ENCODE data around the gene ZFAND6.
"Not testable (repeated sequence)": the region's sequence is repeated elsewhere in the genome, so short reads cannot be mapped to it uniquely, and the experiment has no call there.

The ZFAND6 gene

GRCh38 chr15:80020731-80021130 lies 38.7 kb upstream of the ZFAND6 start:
- Histone ChIP-seq H3K27me3 (ENCODE audit: control insufficient read depth, insufficient read depth, low read length) (no peaks in the 10 kb centered on the region), H3K9me3 (ENCODE audit: control insufficient read depth, insufficient read depth, low read length) (no peaks in the 10 kb centered on the region), H3K9ac (ENCODE audit: low read depth, low read length) (no peak overlapping the region), H3K4me1 (ENCODE audit: control insufficient read depth, insufficient read depth, low read length) (no peaks in the 10 kb centered on the region), H3K4me3 (ENCODE audit: low read depth, low read length) (no peak overlapping the region), H3K36me3 (ENCODE audit: control insufficient read depth, insufficient read depth, low read length) (no peaks in the 10 kb centered on the region)

GRCh38 chr15:80026310-80026709 lies 33.2 kb upstream of the ZFAND6 start:
- H3K9me3 ChIP-seq (ENCODE audit: control insufficient read depth, insufficient read depth, low read length): no peaks in the 10 kb centered on the region
- no peaks in the 10 kb centered on the region for H3K27me3 ChIP-seq (ENCODE audit: control insufficient read depth, insufficient read depth, low read length)
- peaks cover 3% of the 10 kb centered on the region for H3K4me1 ChIP-seq (ENCODE audit: control insufficient read depth, insufficient read depth, low read length)
- no peak overlapping the region for H3K4me3 ChIP-seq (ENCODE audit: low read depth, low read length)
- H3K9ac ChIP-seq (ENCODE audit: low read depth, low read length): no peak overlapping the region
- H3K36me3 ChIP-seq (ENCODE audit: control insufficient read depth, insufficient read depth, low read length): no peaks in the 10 kb centered on the region

- no peaks in the 10 kb centered on the region for H3K36me3 ChIP-seq (ENCODE audit: control insufficient read depth, insufficient read depth, low read length)
- no peaks in the 10 kb centered on the region for H3K9me3 ChIP-seq (ENCODE audit: control insufficient read depth, insufficient read depth, low read length)
- H3K27me3 ChIP-seq (ENCODE audit: control insufficient read depth, insufficient read depth, low read length): no peaks in the 10 kb centered on the region
- H3K4me3 ChIP-seq (ENCODE audit: low read depth, low read length): no peak overlapping the region
- peaks cover 3% of the 10 kb centered on the region for H3K4me1 ChIP-seq (ENCODE audit: control insufficient read depth, insufficient read depth, low read length)
- H3K9ac ChIP-seq (ENCODE audit: low read depth, low read length): no peak overlapping the region
These were observed 32.7 kb upstream of the ZFAND6 start for GRCh38 chr15:80026754-80027153.

- H3K4me1 ChIP-seq (ENCODE audit: control insufficient read depth, insufficient read depth, low read length): peaks cover 12% of the 10 kb centered on the region
- H3K9me3 ChIP-seq (ENCODE audit: control insufficient read depth, insufficient read depth, low read length): no peaks in the 10 kb centered on the region
- no peaks in the 10 kb centered on the region for H3K27me3 ChIP-seq (ENCODE audit: control insufficient read depth, insufficient read depth, low read length)
- no peak overlapping the region for H3K4me3 ChIP-seq (ENCODE audit: low read depth, low read length)
- no peak overlapping the region for H3K9ac ChIP-seq (ENCODE audit: low read depth, low read length)
- H3K36me3 ChIP-seq (ENCODE audit: control insufficient read depth, insufficient read depth, low read length): no peaks in the 10 kb centered on the region
These were observed 30.5 kb upstream of the ZFAND6 start for GRCh38 chr15:80028937-80029336.

GRCh38 chr15:80031841-80032240 lies 27.6 kb upstream of the ZFAND6 start:
- Histone ChIP-seq H3K27me3 (ENCODE audit: control insufficient read depth, insufficient read depth, low read length) (no peaks in the 10 kb centered on the region), H3K36me3 (ENCODE audit: control insufficient read depth, insufficient read depth, low read length) (no peaks in the 10 kb centered on the region), H3K9me3 (ENCODE audit: control insufficient read depth, insufficient read depth, low read length) (no peaks in the 10 kb centered on the region), H3K4me3 (ENCODE audit: low read depth, low read length) (no peak overlapping the region), H3K9ac (ENCODE audit: low read depth, low read length) (no peak overlapping the region), H3K4me1 (ENCODE audit: control insufficient read depth, insufficient read depth, low read length) (peaks cover 12% of the 10 kb centered on the region)

- H3K36me3 ChIP-seq (ENCODE audit: control insufficient read depth, insufficient read depth, low read length): no peaks in the 10 kb centered on the region
- H3K9ac ChIP-seq (ENCODE audit: low read depth, low read length): no peak overlapping the region
- no peaks in the 10 kb centered on the region for H3K9me3 ChIP-seq (ENCODE audit: control insufficient read depth, insufficient read depth, low read length)
- no peaks in the 10 kb centered on the region for H3K27me3 ChIP-seq (ENCODE audit: control insufficient read depth, insufficient read depth, low read length)
- H3K4me1 ChIP-seq (ENCODE audit: control insufficient read depth, insufficient read depth, low read length): peaks cover 9% of the 10 kb centered on the region
- no peak overlapping the region for H3K4me3 ChIP-seq (ENCODE audit: low read depth, low read length)
These were observed 24.8 kb upstream of the ZFAND6 start for GRCh38 chr15:80034629-80035028.

GRCh38 chr15:80036071-80036470 lies 23.4 kb upstream of the ZFAND6 start:
- no peaks in the 10 kb centered on the region for H3K27me3 ChIP-seq (ENCODE audit: control insufficient read depth, insufficient read depth, low read length)
- no peak overlapping the region for H3K4me3 ChIP-seq (ENCODE audit: low read depth, low read length)
- H3K9ac ChIP-seq (ENCODE audit: low read depth, low read length): no peak overlapping the region
- peaks cover 9% of the 10 kb centered on the region for H3K4me1 ChIP-seq (ENCODE audit: control insufficient read depth, insufficient read depth, low read length)
- no peaks in the 10 kb centered on the region for H3K36me3 ChIP-seq (ENCODE audit: control insufficient read depth, insufficient read depth, low read length)
- H3K9me3 ChIP-seq (ENCODE audit: control insufficient read depth, insufficient read depth, low read length): no peaks in the 10 kb centered on the region

DNA sequence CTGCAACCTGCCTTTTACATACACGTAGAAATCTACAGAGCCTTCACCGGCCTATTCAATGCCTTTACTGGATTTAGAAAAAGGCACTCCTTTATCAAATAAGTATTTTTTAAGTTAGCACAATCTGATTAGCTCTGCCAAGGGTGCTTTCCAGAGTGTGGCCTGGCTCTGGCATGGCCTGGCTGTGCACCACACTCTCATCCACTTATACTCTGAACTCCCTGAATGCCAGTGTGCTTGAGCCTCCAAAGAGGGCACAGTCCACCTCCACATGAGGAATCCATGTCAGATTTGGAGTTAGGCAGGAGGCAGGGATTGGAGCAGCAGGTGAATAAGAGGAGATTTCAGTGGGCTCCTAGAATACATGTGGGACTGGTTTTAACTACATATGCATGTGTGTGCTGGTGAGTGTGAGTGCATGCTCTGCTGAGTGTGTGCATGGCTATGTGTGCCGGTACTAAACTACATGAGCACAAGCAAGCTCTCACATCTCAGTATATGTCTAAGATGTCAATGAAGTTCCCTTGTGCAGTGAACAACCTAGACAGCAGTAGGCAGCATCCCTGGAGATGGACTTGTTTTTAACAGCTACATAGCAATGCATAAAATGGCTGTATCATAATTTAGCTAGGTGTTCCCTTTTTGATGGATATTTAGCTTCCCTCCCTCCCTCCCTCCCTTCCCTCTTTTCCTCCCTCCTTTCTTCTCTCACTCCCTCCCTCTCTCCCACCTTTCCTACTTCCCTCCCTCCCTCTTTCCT lies 17.8 kb upstream of the ZFAND6 start:
- Histone ChIP-seq H3K4me3 (ENCODE audit: low read depth, low read length) (no peak overlapping the region), H3K36me3 (ENCODE audit: control insufficient read depth, insufficient read depth, low read length) (no peaks in the 10 kb centered on the region), H3K27me3 (ENCODE audit: control insufficient read depth, insufficient read depth, low read length) (no peaks in the 10 kb centered on the region), H3K9me3 (ENCODE audit: control insufficient read depth, insufficient read depth, low read length) (no peaks in the 10 kb centered on the region), H3K9ac (ENCODE audit: low read depth, low read length) (no peak overlapping the region), H3K4me1 (ENCODE audit: control insufficient read depth, insufficient read depth, low read length) (no peaks in the 10 kb centered on the region)

DNA sequence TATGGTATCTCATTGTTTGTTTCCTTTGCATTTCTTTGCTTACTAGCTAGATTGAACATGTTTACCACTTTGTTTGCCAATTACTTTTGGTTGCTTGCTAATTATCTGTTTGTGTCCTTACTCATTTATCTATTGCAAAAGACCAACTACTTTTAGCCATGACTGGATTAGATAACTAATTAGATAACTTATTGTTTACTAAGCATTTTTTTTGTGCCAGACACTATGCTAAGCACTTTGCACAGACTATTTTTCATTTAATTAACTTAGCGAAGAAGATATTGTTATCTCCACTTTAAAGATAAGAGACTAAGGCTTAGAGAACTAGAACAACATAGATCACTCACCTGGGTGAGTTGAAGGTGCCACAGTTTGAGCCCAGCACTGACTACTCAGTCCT lies 16.9 kb upstream of the ZFAND6 start:
- H3K27me3 ChIP-seq (ENCODE audit: control insufficient read depth, insufficient read depth, low read length): no peaks in the 10 kb centered on the region
- H3K9me3 ChIP-seq (ENCODE audit: control insufficient read depth, insufficient read depth, low read length): no peaks in the 10 kb centered on the region
- H3K4me3 ChIP-seq (ENCODE audit: low read depth, low read length): no peak overlapping the region
- no peaks in the 10 kb centered on the region for H3K36me3 ChIP-seq (ENCODE audit: control insufficient read depth, insufficient read depth, low read length)
- no peaks in the 10 kb centered on the region for H3K4me1 ChIP-seq (ENCODE audit: control insufficient read depth, insufficient read depth, low read length)
- H3K9ac ChIP-seq (ENCODE audit: low read depth, low read length): no peak overlapping the region

GRCh38 chr15:80045219-80045618 lies 14.3 kb upstream of the ZFAND6 start:
- H3K9ac ChIP-seq (ENCODE audit: low read depth, low read length); H3K4me1 ChIP-seq (ENCODE audit: control insufficient read depth, insufficient read depth, low read length); H3K36me3 ChIP-seq (ENCODE audit: control insufficient read depth, insufficient read depth, low read length); H3K27me3 ChIP-seq (ENCODE audit: control insufficient read depth, insufficient read depth, low read length); H3K4me3 ChIP-seq (ENCODE audit: low read depth, low read length); H3K9me3 ChIP-seq (ENCODE audit: control insufficient read depth, insufficient read depth, low read length): not testable (repeated sequence)

DNA sequence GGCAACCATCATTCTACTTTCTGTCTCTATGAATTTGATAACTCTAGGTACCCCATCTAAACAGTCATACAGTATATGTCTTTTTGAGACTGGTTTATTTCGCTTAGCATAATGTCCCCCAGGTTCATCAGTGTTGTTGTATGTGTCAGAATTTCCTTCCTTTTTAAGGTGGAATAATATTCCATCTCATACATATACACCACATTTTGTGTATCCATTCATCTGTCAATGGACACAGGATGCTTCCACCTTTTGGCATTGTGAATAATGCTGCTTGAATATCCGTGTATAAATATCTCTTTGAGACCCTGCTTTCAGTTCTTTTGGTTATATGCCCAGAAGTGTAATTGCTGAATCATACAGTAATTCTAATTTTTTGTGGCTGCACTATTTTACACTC lies 10.4 kb upstream of the ZFAND6 start:
- Histone ChIP-seq H3K27me3 (ENCODE audit: control insufficient read depth, insufficient read depth, low read length) (no peaks in the 10 kb centered on the region), H3K9ac (ENCODE audit: low read depth, low read length) (no peak overlapping the region), H3K36me3 (ENCODE audit: control insufficient read depth, insufficient read depth, low read length) (no peaks in the 10 kb centered on the region), H3K4me3 (ENCODE audit: low read depth, low read length) (no peak overlapping the region), H3K9me3 (ENCODE audit: control insufficient read depth, insufficient read depth, low read length) (no peaks in the 10 kb centered on the region), H3K4me1 (ENCODE audit: control insufficient read depth, insufficient read depth, low read length) (no peaks in the 10 kb centered on the region)

GRCh38 chr15:80052597-80053304 lies 6.7 kb upstream of the ZFAND6 start:
- H3K4me3 ChIP-seq (ENCODE audit: low read depth, low read length): no peak overlapping the region
- H3K36me3 ChIP-seq (ENCODE audit: control insufficient read depth, insufficient read depth, low read length): no peaks in the 10 kb centered on the region
- H3K4me1 ChIP-seq (ENCODE audit: control insufficient read depth, insufficient read depth, low read length): peaks cover 2% of the 10 kb centered on the region
- no peak overlapping the region for H3K9ac ChIP-seq (ENCODE audit: low read depth, low read length)
- H3K27me3 ChIP-seq (ENCODE audit: control insufficient read depth, insufficient read depth, low read length): no peaks in the 10 kb centered on the region
- no peaks in the 10 kb centered on the region for H3K9me3 ChIP-seq (ENCODE audit: control insufficient read depth, insufficient read depth, low read length)

All from iPS-15b (cell line).